ENCODE data around the gene SH3TC1. TPM values are rescaled to one million over a fixed set of nuclear protein-coding genes. Genes with fewer than 3 reads are reported as not detected.
A peak's percentile ranks its signal among the peaks of the same experiment; 100 is the strongest.

SH3TC1 gene
- total RNA-seq, 1 donor from 2014 or later = 73.1 TPM

GRCh38 chr4:8238036-8238511, 39.0 kb downstream of the SH3TC1 start:
- peaks cover 80% of the 10 kb centered on the region for H3K36me3 ChIP-seq
- no peak for TF ChIP-seq CTCF (IDR thresholded peaks at IDR 0.05)
- DNase-seq (peak; percentile 53), ATAC-seq (no peak)
- intact Hi-C loops (cut with DNase I) = no loop called here
- H3K4me3 ChIP-seq = no peak overlapping the region
- H3K27me3 ChIP-seq (ENCODE audit: low read depth) = no peaks in the 10 kb centered on the region
- H3K9me3 ChIP-seq = no peaks in the 10 kb centered on the region
- H3K4me1 ChIP-seq = peaks cover 13% of the 10 kb centered on the region
- H3K27ac ChIP-seq = no peak overlapping the region

DNA sequence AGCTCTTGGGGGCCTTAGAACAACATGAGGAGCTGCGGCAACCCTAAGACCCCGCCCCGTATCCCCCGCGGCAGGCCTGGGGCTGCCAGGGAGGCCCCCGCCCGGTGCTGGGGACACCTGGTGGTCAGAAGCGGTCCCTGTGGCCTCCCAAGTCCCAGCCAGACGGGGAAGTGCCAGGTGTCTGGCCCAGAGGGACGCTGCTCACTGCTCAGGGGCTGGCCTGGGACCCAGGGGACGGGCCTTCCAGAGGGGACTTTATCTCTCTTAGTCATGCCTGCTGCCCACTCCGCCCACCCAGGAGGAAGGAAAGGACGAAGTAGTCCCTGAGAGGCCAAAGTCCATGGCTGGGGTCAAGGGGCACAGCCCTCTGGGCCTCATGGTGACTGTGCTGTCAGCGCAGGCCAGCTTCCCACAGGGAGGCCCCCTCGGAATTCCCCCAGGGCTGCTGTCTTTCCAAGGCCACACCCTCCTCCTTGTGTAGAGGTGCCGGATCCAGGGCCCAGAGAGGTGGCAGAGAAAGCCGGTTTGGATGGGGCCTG, 39.5 kb downstream of the SH3TC1 start:
- peak; percentile 34 for DNase-seq
- Histone ChIP-seq H3K4me1 (peaks cover 14% of the 10 kb centered on the region), H3K36me3 (peaks cover 75% of the 10 kb centered on the region), H3K27ac (no peak overlapping the region), H3K27me3 (ENCODE audit: low read depth) (no peaks in the 10 kb centered on the region), H3K9me3 (no peaks in the 10 kb centered on the region), H3K4me3 (no peak overlapping the region)
- no peak for ATAC-seq
- peak; percentile 23 for TF ChIP-seq CTCF (IDR thresholded peaks at IDR 0.05)
- intact Hi-C loops (cut with DNase I) = no loop called here

GRCh38 chr4:8239226-8239625, 40.1 kb downstream of the SH3TC1 start:
- H3K36me3 ChIP-seq = peaks cover 75% of the 10 kb centered on the region
- H3K27ac ChIP-seq = no peak overlapping the region
- no peaks in the 10 kb centered on the region for H3K27me3 ChIP-seq (ENCODE audit: low read depth)
- ATAC-seq (no peak), DNase-seq (no peak)
- intact Hi-C loops (cut with DNase I) = no loop called here
- no peak for TF ChIP-seq CTCF (IDR thresholded peaks at IDR 0.05)
- H3K4me1 ChIP-seq = peaks cover 14% of the 10 kb centered on the region
- no peak overlapping the region for H3K4me3 ChIP-seq
- H3K9me3 ChIP-seq = no peaks in the 10 kb centered on the region

DNA sequence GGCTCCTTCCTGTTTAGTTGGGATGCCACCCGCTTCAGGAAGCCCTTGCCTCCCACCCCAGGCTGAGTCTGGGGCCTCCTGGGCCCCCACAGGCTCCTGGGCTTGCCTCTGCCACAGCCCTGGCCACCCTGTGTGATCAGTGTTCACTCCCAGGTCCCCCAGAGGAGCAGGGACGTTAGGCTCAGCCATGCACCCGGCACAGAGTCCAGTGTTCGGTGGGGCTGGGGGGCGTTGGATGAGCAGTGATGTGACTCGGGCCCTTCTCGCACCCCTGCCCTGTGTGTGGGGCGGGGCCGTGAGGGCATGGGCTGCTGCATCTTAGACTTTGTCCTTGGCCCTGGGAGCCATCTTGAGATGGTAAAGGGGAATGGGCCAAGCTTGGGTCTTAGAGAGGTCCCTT, 40.6 kb downstream of the SH3TC1 start:
- peaks cover 72% of the 10 kb centered on the region for H3K36me3 ChIP-seq

GRCh38 chr4:8240211-8241041, 41.3 kb downstream of the SH3TC1 start:
- Histone ChIP-seq H3K9me3 (no peaks in the 10 kb centered on the region), H3K4me1 (peaks cover 14% of the 10 kb centered on the region), H3K27ac (no peak overlapping the region), H3K4me3 (no peak overlapping the region), H3K27me3 (ENCODE audit: low read depth) (no peaks in the 10 kb centered on the region), H3K36me3 (peaks cover 64% of the 10 kb centered on the region)
- intact Hi-C loops (cut with DNase I) = no loop called here
- TF ChIP-seq CTCF (IDR thresholded peaks at IDR 0.05) = no peak
- DNase-seq (no peak), ATAC-seq (no peak)

More for the DNA sequence above, 40.6 kb downstream of the SH3TC1 start:
- Histone ChIP-seq H3K4me1 (peaks cover 14% of the 10 kb centered on the region), H3K9me3 (no peaks in the 10 kb centered on the region), H3K4me3 (no peak overlapping the region), H3K27me3 (ENCODE audit: low read depth) (no peaks in the 10 kb centered on the region), H3K27ac (no peak overlapping the region)
- DNase-seq = no peak
- intact Hi-C loops (cut with DNase I) = no loop called here
- no peak for ATAC-seq
- no peak for TF ChIP-seq CTCF (IDR thresholded peaks at IDR 0.05)
